Adipocyte (in vitro differentiated cells): ENCODE results near the gene TOP3A.
"Not testable (repeated sequence)": the region's sequence is repeated elsewhere in the genome, so short reads cannot be mapped to it uniquely, and the experiment has no call there.

Experiments used
- DNase-seq: peaks from one replicate; pipeline ENCODE4 v3.0.0-alpha.2; 2015; ENCODE audit warnings: low read depth
- H3K27me3 ChIP-seq: replicated peaks from 2 replicates; pipeline ENCODE4 v1.7.0; 2013; ENCODE audit warnings: mild to moderate bottlenecking, low read length, moderate library complexity; ENCODE audit not compliant: control insufficient read depth, insufficient read depth
- H3K36me3 ChIP-seq: 2 replicates; pipeline ENCODE4 v1.7.0; 2013; ENCODE audit warnings: low read length, mild to moderate bottlenecking, moderate library complexity; ENCODE audit not compliant: control insufficient read depth, insufficient read depth, severe bottlenecking
- H3K4me1 ChIP-seq: 2 replicates; pipeline ENCODE4 v1.7.0; 2013; ENCODE audit warnings: mild to moderate bottlenecking, low read length, moderate library complexity; ENCODE audit not compliant: control insufficient read depth, insufficient read depth
- H3K4me3 ChIP-seq: 2 replicates; pipeline ENCODE4 v1.7.0; 2013; ENCODE audit warnings: mild to moderate bottlenecking, low read length, moderate library complexity
- H3K9ac ChIP-seq: 2 replicates; pipeline ENCODE4 v1.7.0; 2013; ENCODE audit warnings: mild to moderate bottlenecking, low read length, moderate library complexity
- H3K9me3 ChIP-seq: 2 replicates; pipeline ENCODE4 v1.7.0; 2013; ENCODE audit warnings: mild to moderate bottlenecking, low read length, moderate library complexity; ENCODE audit not compliant: control insufficient read depth

TOP3A gene

DNA sequence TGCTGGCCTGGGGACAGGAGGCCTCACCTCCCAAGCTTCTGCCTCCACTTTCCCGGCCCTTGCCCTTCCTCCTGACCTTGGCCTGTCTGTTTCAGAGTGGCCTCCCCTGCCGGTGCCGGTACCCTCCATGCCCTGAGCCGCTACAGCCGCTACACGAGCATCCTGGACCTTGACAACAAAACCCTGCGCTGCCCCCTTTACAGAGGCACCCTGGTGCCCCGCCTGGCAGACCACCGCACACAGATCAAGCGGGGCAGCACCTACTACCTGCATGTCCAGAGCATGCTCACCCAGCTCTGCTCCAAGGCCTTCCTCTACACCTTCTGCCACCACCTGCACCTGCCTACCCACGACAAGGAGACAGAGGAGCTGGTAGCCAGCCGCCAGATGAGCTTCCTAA is 7.7 kb upstream of the TOP3A start:
- peaks cover 34% of the 10 kb centered on the region for H3K36me3 ChIP-seq
- no peaks in the 10 kb centered on the region for H3K9me3 ChIP-seq
- no peaks in the 10 kb centered on the region for H3K27me3 ChIP-seq
- H3K4me3 ChIP-seq = no peak overlapping the region
- H3K4me1 ChIP-seq = peaks cover 33% of the 10 kb centered on the region
- no peak overlapping the region for H3K9ac ChIP-seq
- no peak for DNase-seq

DNA sequence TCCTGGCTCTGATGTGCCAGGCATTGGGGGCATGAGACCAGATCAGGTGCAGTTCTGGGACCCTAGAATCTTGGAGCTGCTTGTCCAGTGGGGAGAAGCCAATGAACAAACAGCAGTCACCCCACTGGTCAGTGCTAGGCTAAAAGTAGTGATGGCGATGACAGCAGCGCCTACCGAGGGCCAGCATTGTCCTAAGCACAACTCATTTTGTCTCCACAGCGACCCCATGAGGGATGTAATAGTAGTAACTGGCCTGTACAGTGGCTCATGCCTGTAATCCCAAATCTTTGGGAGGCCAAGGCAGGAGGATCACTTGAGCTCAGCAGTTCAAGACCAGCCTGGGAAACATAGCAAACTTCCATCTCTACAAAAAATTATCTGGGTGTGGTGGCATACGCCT is 6.5 kb upstream of the TOP3A start:
- Histone ChIP-seq H3K4me1 (peaks cover 44% of the 10 kb centered on the region), H3K9ac (no peak overlapping the region), H3K27me3 (no peaks in the 10 kb centered on the region), H3K9me3 (no peaks in the 10 kb centered on the region), H3K4me3 (no peak overlapping the region), H3K36me3 (peaks cover 38% of the 10 kb centered on the region)
- DNase-seq = no peak

DNA sequence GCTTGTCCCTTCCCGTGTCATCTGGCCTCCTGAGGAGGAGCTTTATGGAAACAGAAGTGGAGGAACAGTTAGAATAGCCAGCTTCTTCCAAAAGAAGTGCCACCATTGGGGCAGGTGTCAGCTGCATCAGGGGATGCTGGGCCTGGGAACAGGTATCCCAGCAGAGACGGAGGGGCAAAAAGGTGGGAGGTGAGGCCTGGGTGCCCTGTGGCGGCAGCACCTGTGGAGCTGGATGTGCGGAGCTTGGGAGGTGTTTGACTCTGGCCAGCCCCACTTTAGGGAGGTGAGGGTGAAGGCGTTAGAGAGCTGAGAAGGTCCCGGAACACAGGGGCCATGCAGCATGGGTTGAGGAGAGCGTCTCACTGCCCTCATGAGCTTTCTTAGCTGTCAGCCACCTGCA is 5.5 kb upstream of the TOP3A start:
- H3K4me3 ChIP-seq = peak overlapping the region; percentile 52
- no peak for DNase-seq
- no peaks in the 10 kb centered on the region for H3K27me3 ChIP-seq
- no peaks in the 10 kb centered on the region for H3K9me3 ChIP-seq
- peaks cover 37% of the 10 kb centered on the region for H3K36me3 ChIP-seq
- H3K4me1 ChIP-seq = peaks cover 51% of the 10 kb centered on the region
- H3K9ac ChIP-seq = peak overlapping the region; percentile 50

DNA sequence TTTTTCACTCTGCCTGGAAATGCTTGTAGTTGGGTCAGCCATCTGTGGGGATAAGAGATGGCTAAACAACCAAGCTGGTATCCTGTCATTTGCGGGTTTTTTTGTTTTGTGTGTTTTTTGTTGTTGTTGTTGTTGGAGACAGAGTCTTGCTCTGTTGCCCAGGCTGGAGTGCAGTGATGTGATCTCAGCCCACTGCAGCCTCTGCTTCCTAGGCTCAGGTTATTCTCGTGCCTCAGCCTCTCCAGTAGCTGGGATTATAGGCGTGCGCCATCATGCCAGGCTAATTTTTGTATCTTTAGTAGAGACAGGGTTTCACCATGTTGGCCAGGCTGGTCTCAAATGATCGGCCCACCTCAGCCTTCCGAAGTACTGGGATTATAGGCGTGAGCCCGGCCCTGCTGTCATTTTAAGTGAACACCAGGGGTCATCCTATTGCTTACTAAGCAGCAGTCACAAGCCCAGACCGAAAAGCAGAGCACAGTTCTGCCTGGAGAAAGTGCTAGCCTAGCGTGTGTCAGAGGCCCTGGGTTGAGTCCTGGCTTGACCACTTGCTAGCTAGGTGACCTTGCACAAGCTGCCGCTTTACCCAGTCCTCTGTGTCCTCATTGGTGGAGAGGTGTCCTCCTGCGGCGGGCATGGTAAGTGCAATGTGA is 4.9 kb upstream of the TOP3A start:
- Histone ChIP-seq H3K9me3 (no peaks in the 10 kb centered on the region), H3K4me3 (peak overlapping the region; percentile 71), H3K9ac (peak overlapping the region; percentile 50), H3K27me3 (no peaks in the 10 kb centered on the region), H3K4me1 (peaks cover 51% of the 10 kb centered on the region), H3K36me3 (peaks cover 31% of the 10 kb centered on the region)
- peak; percentile 70 for DNase-seq

DNA sequence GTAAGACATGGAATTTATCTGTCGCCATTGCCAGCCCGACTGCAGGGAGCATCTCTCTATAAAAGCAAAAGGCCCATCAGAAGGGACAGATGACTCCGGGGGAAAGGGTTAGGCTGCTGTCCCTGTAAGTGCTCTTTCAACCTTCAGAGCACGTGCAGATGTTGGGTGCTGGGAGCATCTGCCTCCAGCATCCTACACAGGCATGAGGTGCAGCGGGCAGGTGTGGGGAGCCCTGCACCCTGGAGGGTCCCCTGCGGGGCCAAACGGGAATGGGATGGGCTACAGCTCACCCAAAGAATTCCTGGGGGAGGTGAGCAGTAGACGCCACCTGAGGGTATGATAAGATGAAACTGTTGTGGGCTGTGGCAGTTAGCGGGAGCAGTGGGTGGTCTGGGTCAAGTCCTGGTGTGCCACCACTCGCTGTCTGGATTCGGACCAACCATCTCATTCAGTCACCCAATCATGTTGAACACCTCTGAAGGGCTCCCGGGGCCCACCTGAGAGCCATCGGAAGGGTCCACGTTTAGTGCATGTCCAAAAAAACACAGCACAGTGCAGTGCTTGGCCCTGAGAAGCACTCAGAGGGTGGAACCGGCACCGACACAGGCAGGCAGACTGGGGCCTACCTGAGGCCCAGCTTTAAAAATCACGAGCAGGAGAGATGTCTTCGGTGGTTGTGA is 4.1 kb upstream of the TOP3A start:
- Histone ChIP-seq H3K4me3 (peak overlapping the region; percentile 71), H3K27me3 (no peaks in the 10 kb centered on the region), H3K4me1 (peaks cover 51% of the 10 kb centered on the region), H3K9me3 (no peaks in the 10 kb centered on the region), H3K36me3 (peaks cover 25% of the 10 kb centered on the region), H3K9ac (peak overlapping the region; percentile 50)
- DNase-seq = no peak

DNA sequence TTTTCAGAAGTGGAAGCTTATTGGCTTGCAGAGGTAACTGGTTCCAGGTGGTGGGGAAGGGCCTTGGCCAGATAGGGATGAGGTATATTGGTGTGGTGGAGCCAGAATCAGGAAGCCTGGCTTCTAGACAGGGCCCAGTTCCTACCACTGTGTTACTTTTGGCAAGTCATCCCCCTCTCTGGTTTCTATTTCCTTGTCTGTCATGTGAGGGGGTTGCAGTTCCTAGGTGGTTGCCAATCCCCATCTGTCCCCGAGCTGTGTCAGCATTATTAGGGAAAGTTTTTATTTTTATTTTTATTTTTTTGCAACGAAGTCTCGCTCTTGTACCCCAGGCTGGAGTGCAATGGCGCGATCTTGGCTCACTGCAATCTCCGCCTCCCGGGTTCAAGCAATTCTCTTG is 3.3 kb upstream of the TOP3A start:
- peaks cover 59% of the 10 kb centered on the region for H3K4me1 ChIP-seq
- H3K27me3 ChIP-seq = no peaks in the 10 kb centered on the region
- peaks cover 18% of the 10 kb centered on the region for H3K36me3 ChIP-seq
- H3K9ac ChIP-seq = peak overlapping the region; percentile 68
- H3K4me3 ChIP-seq = peak overlapping the region; percentile 71
- H3K9me3 ChIP-seq = no peaks in the 10 kb centered on the region
- no peak for DNase-seq

DNA sequence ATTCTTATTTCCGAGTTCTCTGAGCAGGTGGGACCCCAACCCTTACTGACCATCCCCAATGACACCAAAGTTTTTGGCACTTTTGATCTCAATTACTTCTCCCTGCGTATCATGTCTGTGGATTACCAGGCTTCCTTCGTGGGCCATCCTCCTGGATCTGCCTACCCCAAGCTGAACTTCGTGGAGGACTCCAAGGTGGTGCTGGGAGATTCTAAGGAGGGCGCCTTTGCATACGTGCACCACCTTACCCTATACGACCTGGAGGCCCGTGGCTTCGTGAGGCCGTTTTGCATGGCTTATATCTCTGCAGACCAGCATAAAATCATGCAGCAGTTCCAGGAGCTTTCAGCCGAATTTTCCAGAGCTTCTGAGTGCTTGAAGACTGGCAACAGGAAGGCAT is 1.2 kb upstream of the TOP3A start:
- Histone ChIP-seq H3K4me1 (peaks cover 60% of the 10 kb centered on the region), H3K27me3 (no peaks in the 10 kb centered on the region), H3K9ac (peak overlapping the region; percentile 95), H3K9me3 (no peaks in the 10 kb centered on the region), H3K4me3 (peak overlapping the region; percentile 95), H3K36me3 (peaks cover 17% of the 10 kb centered on the region)
- no peak for DNase-seq

DNA sequence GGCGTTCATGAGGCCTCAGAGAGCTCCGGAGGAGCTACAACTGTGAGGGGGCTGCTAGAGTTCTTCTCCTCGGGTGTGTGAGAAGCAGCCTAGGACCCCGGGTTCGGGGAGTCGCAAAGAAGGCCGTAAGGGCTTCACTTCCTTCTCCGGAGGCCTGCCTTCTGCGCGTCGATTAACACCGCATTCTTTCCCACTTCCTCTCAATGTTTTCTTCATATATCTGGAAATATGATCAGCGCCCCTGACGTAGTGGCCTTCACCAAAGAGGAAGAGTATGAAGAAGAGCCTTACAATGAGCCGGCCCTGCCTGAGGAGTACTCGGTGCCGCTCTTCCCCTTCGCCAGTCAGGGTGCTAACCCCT is 748 bp upstream of the TOP3A start:
- DNase-seq = no peak
- no peaks in the 10 kb centered on the region for H3K9me3 ChIP-seq
- peak overlapping the region; percentile 95 for H3K4me3 ChIP-seq
- peak overlapping the region; percentile 95 for H3K9ac ChIP-seq
- peaks cover 17% of the 10 kb centered on the region for H3K36me3 ChIP-seq
- peaks cover 57% of the 10 kb centered on the region for H3K4me1 ChIP-seq
- no peaks in the 10 kb centered on the region for H3K27me3 ChIP-seq

DNA sequence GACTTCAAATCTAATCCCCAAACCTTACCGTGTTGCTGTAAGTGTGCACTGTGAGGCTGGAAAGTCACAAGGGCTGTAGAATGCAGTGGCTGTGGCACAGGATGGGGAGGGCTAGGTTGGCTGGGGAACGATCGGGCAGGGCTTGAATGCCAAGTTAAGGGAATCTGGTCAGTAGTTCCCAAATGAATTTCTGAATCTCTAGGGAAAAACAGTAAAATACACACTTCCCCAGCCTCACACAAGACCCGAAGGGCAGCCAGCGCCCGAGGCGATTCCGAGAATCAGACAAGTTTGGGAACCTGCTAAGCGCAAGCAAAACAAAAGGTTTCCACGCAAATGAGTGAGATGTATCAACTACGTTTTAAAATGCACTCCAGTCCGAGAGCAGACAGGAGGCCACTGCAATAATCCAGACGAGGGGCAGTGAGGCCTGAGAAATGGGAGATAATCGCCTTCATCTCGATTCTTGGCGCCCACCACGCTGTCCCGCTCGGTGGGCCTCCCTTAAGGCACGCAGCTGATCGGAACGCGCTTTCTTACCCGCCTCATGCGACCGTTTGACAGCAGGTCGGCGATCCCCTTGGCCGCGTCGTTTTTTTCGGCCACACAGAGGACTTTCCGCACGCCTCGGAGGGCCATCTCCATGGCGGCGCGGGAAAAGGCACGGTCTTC is 599 bp downstream of the TOP3A start:
- H3K9me3 ChIP-seq = no peaks in the 10 kb centered on the region
- peaks cover 18% of the 10 kb centered on the region for H3K36me3 ChIP-seq
- H3K4me1 ChIP-seq = peaks cover 43% of the 10 kb centered on the region
- peak overlapping the region; percentile 95 for H3K4me3 ChIP-seq
- H3K27me3 ChIP-seq = no peaks in the 10 kb centered on the region
- peak overlapping the region; percentile 95 for H3K9ac ChIP-seq
- peak; percentile 64 for DNase-seq

DNA sequence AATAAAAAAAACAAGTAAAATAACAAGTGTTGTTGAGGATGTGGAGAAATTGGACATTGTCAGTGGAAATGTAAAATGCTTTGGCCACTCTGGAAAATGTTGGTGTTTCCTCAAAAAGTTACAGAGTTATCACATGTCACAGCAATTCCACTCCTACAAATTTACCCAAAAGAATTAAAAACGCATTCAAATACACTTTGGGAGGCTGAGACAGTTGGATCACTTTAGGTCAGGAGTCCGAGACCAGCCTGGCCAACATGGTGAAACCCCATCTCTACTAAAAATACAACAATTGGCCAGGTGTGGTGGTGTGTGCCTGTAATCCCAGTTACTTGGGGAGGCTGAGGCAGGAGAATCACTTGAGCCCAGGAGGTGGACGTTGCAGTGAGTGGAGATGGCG is 5.6 kb downstream of the TOP3A start:
- Histone ChIP-seq H3K27me3 (no peaks in the 10 kb centered on the region), H3K36me3 (peaks cover 37% of the 10 kb centered on the region), H3K4me3 (no peak overlapping the region), H3K9ac (no peak overlapping the region), H3K9me3 (no peaks in the 10 kb centered on the region), H3K4me1 (peaks cover 24% of the 10 kb centered on the region)
- no peak for DNase-seq

DNA sequence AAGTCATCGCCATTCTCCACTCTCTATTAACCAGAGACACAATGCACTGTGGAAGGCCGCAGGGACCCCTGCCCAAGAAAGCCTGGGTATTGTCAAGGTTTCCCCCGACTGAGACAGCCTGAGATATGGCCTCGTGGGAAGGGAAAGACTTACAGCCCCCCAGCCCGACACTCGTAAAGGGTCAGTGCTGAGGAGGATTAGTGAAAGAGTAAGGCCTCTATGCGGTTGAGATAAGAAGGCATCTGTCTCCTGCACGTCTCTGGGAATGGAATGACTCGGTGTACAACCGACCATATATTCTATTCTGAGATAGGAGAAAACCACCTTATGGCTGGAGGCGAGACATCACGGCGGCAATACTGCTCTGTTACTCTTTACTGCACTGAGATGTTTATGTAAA is 11.6 kb downstream of the TOP3A start:
- not testable (repeated sequence) for H3K4me1 ChIP-seq, H3K27me3 ChIP-seq, H3K4me3 ChIP-seq, H3K9me3 ChIP-seq, DNase-seq, H3K9ac ChIP-seq
- H3K36me3 ChIP-seq = peaks cover 75% of the 10 kb centered on the region
